Left ventricle myocardium inferior (tissue), 1 donor: Measurements from ENCODE around the gene CFAP141. TPM values are rescaled to one million over a fixed set of nuclear protein-coding genes. Genes with fewer than 3 reads are reported as not detected.

Experiments used
- DNase-seq: peaks from one replicate; pipeline ENCODE4 v3.0.0-alpha.2; 2020
- H3K27ac ChIP-seq: fragments of 200-600 bp; replicated peaks from 2 replicates; pipeline ENCODE4 v1.8.0; 2021
- H3K27me3 ChIP-seq: fragments of 200-600 bp; 2 replicates; pipeline ENCODE4 v1.8.0; 2021; ENCODE audit warnings: low read depth
- H3K36me3 ChIP-seq: fragments of 200-600 bp; 2 replicates; pipeline ENCODE4 v1.8.0; 2021
- H3K4me1 ChIP-seq: fragments of 200-600 bp; 2 replicates; pipeline ENCODE4 v1.8.0; 2021
- H3K4me3 ChIP-seq: fragments of 200-600 bp; 2 replicates; pipeline ENCODE4 v1.8.0; 2021; ENCODE audit warnings: mild to moderate bottlenecking, moderate library complexity
- H3K9me3 ChIP-seq: fragments of 200-600 bp; replicated peaks from 2 replicates; pipeline ENCODE4 v1.8.0; 2021
- intact Hi-C: fragments of 100-400 bp; cut with micrococcal nuclease; formaldehyde crosslinking; loops from one replicate; pipeline ENCODE4 v1.11.0; 2022
- total RNA-seq: library from RNA; stranded (reverse); fragmentation: NEBNext Ultra II Directional; extraction: Animal tissue kit (Norgen Biotek cat#: 25700); gene quantifications from one replicate; pipeline ENCODE4 v1.2.1, GENCODE V29; 2021
- TF ChIP-seq, protein P1 (sequence below): fragments of 200-600 bp; IDR thresholded peaks from 2 replicates; pipeline ENCODE4 v1.8.0; 2021; ENCODE audit warnings: antibody characterized with exemption, mild to moderate bottlenecking, borderline replicate concordance
- donor health status: DM: no; HTN: yes; CAD: no; lungs with severe emphysema.

CFAP141 gene
- total RNA-seq, 1 donor from 2014 or later = not detected

DNA sequence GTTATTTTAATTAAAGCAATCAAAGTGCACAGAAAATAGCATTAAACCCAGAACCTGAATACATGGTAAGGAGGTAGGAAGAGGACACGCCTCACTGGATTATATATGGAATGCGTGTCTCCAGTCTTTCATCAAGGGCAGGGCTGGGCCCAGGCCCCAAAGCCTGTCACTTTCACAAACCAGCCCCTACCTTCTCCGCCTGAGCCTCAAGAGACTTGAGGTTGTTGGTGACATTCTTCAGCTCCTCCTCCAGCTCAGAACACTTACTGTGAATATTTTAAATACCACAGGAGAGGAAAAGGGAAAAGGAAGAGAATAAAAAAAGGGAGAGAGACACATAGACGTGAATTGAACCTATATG, 34.9 kb downstream of the CFAP141 start:
- Histone ChIP-seq H3K4me1 (peaks cover 10% of the 10 kb centered on the region), H3K27me3 (no peaks in the 10 kb centered on the region), H3K9me3 (no peaks in the 10 kb centered on the region), H3K4me3 (no peak overlapping the region), H3K27ac (no peak overlapping the region), H3K36me3 (peaks cover 97% of the 10 kb centered on the region)
- TF ChIP-seq, protein P1, sequence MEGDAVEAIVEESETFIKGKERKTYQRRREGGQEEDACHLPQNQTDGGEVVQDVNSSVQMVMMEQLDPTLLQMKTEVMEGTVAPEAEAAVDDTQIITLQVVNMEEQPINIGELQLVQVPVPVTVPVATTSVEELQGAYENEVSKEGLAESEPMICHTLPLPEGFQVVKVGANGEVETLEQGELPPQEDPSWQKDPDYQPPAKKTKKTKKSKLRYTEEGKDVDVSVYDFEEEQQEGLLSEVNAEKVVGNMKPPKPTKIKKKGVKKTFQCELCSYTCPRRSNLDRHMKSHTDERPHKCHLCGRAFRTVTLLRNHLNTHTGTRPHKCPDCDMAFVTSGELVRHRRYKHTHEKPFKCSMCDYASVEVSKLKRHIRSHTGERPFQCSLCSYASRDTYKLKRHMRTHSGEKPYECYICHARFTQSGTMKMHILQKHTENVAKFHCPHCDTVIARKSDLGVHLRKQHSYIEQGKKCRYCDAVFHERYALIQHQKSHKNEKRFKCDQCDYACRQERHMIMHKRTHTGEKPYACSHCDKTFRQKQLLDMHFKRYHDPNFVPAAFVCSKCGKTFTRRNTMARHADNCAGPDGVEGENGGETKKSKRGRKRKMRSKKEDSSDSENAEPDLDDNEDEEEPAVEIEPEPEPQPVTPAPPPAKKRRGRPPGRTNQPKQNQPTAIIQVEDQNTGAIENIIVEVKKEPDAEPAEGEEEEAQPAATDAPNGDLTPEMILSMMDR = no peak
- no peak for DNase-seq
- intact Hi-C loops = no loop called here

DNA sequence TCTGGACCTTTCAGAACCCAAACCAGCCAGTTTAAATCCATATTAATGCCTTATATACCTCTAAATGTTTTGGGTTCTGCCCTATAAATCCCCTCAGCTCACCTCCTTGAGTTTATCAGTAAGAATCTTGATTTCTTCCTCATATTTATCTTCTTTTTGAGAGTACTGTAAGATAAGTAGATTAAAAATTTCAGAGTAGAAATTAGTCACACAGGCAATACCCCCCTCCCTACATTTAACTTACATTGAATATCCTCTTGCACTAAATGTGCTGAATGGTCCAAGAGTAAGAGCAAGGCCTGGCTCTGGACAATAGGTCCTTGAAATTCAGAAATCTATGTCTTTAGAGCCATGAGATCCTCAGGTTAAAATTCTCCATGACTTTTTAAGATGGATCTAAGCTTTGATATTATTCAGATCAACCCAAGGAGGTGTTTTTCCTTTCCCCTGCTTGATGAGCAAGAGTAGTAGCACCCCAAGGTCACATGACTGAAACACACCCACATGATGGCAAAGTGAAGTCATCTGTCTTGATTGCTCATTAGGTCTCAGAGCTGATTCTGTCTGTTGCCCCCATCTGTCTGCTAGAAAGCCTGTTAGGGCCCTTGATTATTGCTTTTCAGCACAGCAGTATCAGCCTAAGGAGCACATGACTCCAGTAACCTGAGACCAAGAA, 35.4 kb downstream of the CFAP141 start:
- H3K4me1 ChIP-seq = peaks cover 5% of the 10 kb centered on the region
- H3K36me3 ChIP-seq = peaks cover 98% of the 10 kb centered on the region
- TF ChIP-seq, protein P1 = no peak
- H3K27me3 ChIP-seq = no peaks in the 10 kb centered on the region
- H3K27ac ChIP-seq = no peak overlapping the region
- no peak overlapping the region for H3K4me3 ChIP-seq
- intact Hi-C loops = no loop called here
- DNase-seq = no peak
- no peaks in the 10 kb centered on the region for H3K9me3 ChIP-seq

DNA sequence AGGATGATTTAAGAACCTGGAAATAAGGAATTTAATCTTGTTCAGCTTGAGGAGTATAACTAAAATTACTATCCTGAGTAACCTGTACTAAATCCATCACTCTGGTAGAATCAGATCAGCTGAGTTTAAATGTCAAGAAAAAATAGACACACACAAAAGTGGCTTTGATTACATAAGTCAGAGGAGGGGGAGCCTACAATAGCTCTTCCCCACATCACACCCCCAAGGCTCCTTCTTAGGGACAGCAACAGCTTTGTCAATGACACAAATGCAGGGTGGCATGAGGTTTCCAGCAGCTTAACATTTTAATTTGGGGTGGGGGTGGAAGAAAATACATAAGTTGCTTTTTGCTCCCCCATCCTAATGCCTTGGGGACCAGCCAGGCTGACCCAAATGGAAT, 38.7 kb downstream of the CFAP141 start:
- peaks cover 98% of the 10 kb centered on the region for H3K36me3 ChIP-seq
- no peak overlapping the region for H3K27ac ChIP-seq
- H3K9me3 ChIP-seq = no peaks in the 10 kb centered on the region
- intact Hi-C loops = no loop called here
- H3K27me3 ChIP-seq = no peaks in the 10 kb centered on the region
- no peaks in the 10 kb centered on the region for H3K4me1 ChIP-seq
- no peak for DNase-seq
- H3K4me3 ChIP-seq = no peak overlapping the region
- TF ChIP-seq, protein P1 = no peak

- Histone ChIP-seq H3K27me3 (no peaks in the 10 kb centered on the region), H3K4me1 (no peaks in the 10 kb centered on the region), H3K9me3 (no peaks in the 10 kb centered on the region), H3K4me3 (no peak overlapping the region), H3K36me3 (peaks cover 95% of the 10 kb centered on the region), H3K27ac (no peak overlapping the region)
- intact Hi-C loops = no loop called here
- TF ChIP-seq, protein P1 = no peak
- DNase-seq = no peak
These were observed 39.9 kb downstream of the CFAP141 start for GRCh38 chr1:154166207-154166606.

- TF ChIP-seq, protein P1 = no peak
- intact Hi-C loops = no loop called here
- H3K4me1 ChIP-seq = peaks cover 39% of the 10 kb centered on the region
- H3K36me3 ChIP-seq = peaks cover 77% of the 10 kb centered on the region
- no peak for DNase-seq
- H3K27me3 ChIP-seq = no peaks in the 10 kb centered on the region
- peaks cover 4% of the 10 kb centered on the region for H3K9me3 ChIP-seq
- no peak overlapping the region for H3K27ac ChIP-seq
- no peak overlapping the region for H3K4me3 ChIP-seq
These were observed 46.6 kb downstream of the CFAP141 start for GRCh38 chr1:154159554-154159953.
